ENCODE data around the gene DNM2. TPM values are rescaled to one million over a fixed set of nuclear protein-coding genes. Genes with fewer than 3 reads are reported as not detected.
A peak's percentile ranks its signal among the peaks of the same experiment; 100 is the strongest.

DNM2 gene
- total and polyA plus RNA-seq, 9 of the 15 experiments (the other 6 are each of a cell fraction or from before 2014, with no cell fraction given) = 2.2 to 161 (median 72.6) TPM

DNA sequence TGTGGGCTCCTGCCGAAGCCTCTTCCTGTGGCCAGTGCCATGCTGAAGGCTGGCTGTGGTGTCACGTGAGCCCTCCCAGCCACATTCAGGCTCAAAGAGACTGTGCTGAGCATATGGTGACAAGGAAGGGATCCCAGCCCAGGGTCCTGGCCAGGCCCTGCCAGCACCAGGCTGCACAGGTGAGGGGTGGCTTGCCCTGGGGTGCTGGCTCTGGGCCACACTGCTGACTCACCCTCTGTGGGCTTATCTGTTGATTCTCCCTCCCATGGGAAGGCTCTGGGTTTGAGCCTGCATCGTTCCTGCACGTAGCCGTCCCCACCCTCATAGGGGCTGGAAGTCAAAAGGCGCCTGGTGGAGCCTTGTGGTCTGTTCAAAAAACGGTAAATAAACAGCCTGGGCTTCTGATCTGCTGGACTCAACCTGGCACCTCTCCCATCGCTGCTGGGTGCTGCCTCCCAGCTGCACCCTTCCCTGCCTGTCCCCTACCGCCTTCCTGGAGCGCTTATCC is 31.1 kb downstream of the DNM2 start (continued):
- TF ChIP-seq U2AF1 (optimal IDR thresholded peaks at IDR 0.05; ENCODE audit: low read depth, low read length) (no peak), ZNF143 (CRISPR knock-in tag; IDR thresholded peaks at IDR 0.05) (no peak), MAFG (tag; conservative IDR thresholded peaks at IDR 0.05) (peak; percentile 75), KDM5B (IDR thresholded peaks at IDR 0.05; ENCODE audit: insufficient replicate concordance, low read depth, low read length) (no peak), ZNF253 (CRISPR knock-in tag; conservative IDR thresholded peaks at IDR 0.05) (no peak), JUNB (CRISPR knock-in tag; conservative IDR thresholded peaks at IDR 0.05) (0 out of 2 replicates have a peak, but pooled peaks have one; percentile 4), ZNF75A (CRISPR knock-in tag; IDR thresholded peaks at IDR 0.05) (no peak), SMARCC2 (IDR thresholded peaks at IDR 0.05; ENCODE audit: low read depth) (no peak; the same call in none of the 2 replicates), SMARCA5 (IDR thresholded peaks at IDR 0.05) (no peak), ZNF263 (CRISPR knock-in tag; IDR thresholded peaks at IDR 0.05; ENCODE audit: borderline replicate concordance) (no peak), ZSCAN29 (IDR thresholded peaks at IDR 0.05) (no peak), ARID1B (IDR thresholded peaks at IDR 0.05) (peak; percentile 83), TFAM (CRISPR knock-in tag; conservative IDR thresholded peaks at IDR 0.05) (no peak), CREBBP (IDR thresholded peaks at IDR 0.05; ENCODE audit: low read depth, low read length) (no peak), POLR3A (IDR thresholded peaks at IDR 0.05; ENCODE audit: borderline replicate concordance, extremely low read depth, insufficient read depth, insufficient read length) (no peak), CTBP1 (IDR thresholded peaks at IDR 0.05; ENCODE audit: borderline replicate concordance) (peak; percentile 90), DDX20 (tag; IDR thresholded peaks at IDR 0.05; ENCODE audit: low read depth) (no peak), ZFPM2 (CRISPR knock-in tag; IDR thresholded peaks at IDR 0.05) (no peak), GTF2F1 (IDR thresholded peaks at IDR 0.05; ENCODE audit: low read depth, low read length) (no peak), JUND (IDR thresholded peaks at IDR 0.05; ENCODE audit: borderline replicate concordance, low read depth, low read length) (peak; percentile 97), JUND (tag; IDR thresholded peaks at IDR 0.05; ENCODE audit: borderline replicate concordance, low read depth, low read length) (peak; percentile 95; the same call in 2 of the 3 replicates), RBM22 (IDR thresholded peaks at IDR 0.05; ENCODE audit: low read depth, low read length, poor library complexity, severe bottlenecking) (no peak), CHD1 (IDR thresholded peaks at IDR 0.05; ENCODE audit: low read length) (no peak), ARID2 (IDR thresholded peaks at IDR 0.05) (no peak)
- TF ChIP-seq, protein P1, sequence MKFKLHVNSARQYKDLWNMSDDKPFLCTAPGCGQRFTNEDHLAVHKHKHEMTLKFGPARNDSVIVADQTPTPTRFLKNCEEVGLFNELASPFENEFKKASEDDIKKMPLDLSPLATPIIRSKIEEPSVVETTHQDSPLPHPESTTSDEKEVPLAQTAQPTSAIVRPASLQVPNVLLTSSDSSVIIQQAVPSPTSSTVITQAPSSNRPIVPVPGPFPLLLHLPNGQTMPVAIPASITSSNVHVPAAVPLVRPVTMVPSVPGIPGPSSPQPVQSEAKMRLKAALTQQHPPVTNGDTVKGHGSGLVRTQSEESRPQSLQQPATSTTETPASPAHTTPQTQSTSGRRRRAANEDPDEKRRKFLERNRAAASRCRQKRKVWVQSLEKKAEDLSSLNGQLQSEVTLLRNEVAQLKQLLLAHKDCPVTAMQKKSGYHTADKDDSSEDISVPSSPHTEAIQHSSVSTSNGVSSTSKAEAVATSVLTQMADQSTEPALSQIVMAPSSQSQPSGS (CRISPR knock-in tag; IDR thresholded peaks at IDR 0.05) = no peak
